NCI-H345 treated with DMSO at 0.1 percent for 48 hours (cell line): ENCODE measurements around the gene DYNLRB2.
A peak's percentile ranks its signal among the peaks of the same experiment; 100 is the strongest.

Experiments
- DNase-seq: peaks from one replicate; lab custom pipeline; 2025; ENCODE audit not compliant: unreplicated experiment; lab: John Stamatoyannopoulos, UW

Gene DYNLRB2

DNA sequence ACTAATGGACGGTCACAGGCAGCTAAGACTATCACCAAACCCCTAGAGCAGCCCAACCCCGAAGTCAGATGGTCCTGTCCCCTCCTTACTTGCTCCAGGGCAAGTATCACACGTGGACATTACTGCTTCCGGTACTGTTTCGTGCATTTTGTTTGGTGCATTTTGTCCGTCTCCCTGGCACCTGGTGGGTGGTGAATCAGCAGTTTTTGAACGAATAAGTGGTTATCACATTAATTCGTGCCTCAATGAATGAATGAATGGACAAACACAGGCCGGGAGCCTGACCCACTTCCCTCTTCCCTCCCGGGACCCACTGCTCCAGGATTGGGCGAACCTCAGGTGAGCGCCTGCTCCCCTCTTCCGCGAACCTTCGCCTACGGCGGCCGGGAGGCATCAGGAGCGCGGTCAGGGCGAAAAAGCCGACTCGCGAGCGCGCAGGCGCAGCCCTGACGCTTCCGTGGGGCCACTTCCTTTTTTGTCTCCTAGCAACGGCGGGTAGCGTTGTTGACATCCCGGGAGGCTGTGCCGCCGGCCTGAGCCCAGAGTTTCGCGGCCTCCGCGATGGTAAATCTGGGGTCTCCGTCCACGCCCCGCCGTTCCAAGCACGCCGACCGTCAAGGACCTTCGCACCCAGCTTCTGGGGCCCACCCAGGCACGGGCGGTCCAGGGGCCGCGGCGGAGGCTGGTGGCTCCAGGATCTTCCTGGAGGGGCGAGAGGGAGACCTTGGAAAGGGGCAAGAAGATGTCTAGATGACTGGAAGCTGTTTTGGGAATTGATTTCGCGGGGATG is at the start of gene DYNLRB2:
Gene DYNLRB2, plus strand, starts transcription at position 478 of the 790 bp plus-strand sequence. Its CDS starts 84 bp downstream, at position 562.
- DNase-seq = peak; percentile 78

DNA sequence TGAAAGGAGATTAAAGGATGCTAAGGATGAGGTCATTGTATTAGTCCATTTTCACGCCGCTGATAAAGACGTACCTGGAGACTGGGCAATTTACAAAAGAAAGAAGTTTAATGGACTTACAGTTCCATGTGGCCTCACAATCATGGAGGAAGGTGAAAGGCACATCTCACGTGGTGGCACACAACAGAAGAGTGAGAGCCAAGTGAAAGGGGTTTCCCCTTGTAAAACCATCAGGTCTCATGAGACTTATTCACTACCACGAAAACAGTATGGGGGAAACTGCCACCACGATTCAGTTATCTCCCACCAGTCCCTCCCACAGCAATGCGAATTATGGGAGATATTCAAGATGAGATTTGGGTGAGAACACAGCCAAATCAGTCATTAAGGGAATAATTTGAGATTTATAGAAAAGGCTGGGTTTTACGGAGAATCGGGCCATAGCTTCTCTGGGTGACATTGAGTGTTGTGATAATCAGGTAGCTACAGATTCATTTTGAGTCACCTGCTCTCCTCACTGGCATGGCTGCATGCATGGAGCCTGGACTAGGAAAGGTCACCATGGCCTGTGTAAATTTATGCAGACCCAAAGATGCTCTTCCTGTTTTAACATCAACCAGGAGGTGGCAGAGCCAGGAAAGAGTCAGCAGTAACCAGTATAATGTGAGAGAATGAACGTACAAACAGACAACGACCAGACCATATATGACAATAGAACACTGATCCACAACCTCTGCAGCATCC is 40.5 kb upstream of the DYNLRB2 start:
- DNase-seq = no peak

DNA sequence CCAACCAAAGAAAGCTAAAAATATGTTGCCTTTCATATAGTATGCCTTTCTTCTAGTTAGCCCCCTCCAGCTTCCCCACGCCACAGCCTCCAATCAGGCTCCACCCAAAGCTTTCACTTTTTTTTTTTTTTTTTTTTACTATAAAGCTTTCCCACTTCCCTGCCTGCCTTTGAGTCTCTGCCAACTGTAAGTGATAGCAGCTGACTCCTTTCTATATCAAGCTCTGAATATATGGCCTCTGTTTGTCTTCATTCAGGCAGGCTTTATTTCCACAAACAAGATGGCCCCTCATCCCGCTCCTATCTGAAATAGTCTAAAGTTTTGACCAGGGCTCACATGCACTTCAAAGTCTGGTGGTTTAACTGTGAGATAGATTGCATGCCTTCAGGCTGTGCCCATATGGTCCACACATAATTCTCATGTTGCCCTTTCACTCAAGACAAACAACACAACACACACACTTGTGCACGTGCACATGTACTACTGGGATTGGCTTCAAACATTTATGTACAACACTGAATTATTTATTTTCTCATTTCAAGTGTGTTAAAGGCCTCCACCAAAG is 39.8 kb upstream of the DYNLRB2 start:
- no peak for DNase-seq

DNA sequence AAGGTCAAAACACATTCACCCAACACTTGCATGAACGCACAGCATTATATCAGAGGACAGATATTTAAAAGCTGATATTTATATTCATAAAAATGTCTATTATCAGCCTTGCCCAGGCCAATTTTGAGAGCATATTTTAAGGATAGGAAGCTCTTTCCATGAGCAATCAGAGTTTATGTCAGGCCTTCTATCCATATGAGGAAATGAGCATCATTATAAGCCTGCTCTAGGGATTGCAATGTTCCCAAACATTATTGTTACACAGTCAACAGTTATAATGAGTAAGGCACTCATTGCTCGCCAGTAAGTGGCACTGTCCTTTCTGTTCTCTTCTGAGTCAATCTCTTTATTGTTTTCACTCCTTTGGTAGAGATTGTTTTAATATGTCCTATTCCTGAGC is 37.7 kb upstream of the DYNLRB2 start:
- DNase-seq = no peak

DNA sequence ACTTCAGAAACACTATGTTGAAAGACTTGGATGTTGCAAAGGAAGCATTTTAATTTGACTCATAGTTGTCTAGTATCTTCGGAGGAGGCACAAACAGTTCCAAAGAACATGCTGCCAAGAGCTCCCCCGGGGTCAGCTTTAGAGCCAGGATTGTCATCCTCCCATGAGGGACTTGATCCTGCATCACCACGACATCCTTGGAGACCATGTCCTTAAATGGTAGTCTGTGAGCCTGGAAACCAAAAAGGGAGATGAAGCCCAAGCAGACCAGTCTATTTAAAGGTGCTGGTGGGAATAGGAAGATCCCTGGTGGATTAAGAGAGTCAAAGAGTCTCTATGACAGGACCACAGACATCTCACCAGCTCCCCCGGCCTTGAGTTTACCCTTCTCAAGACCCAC is 33.3 kb upstream of the DYNLRB2 start:
- DNase-seq = no peak

DNA sequence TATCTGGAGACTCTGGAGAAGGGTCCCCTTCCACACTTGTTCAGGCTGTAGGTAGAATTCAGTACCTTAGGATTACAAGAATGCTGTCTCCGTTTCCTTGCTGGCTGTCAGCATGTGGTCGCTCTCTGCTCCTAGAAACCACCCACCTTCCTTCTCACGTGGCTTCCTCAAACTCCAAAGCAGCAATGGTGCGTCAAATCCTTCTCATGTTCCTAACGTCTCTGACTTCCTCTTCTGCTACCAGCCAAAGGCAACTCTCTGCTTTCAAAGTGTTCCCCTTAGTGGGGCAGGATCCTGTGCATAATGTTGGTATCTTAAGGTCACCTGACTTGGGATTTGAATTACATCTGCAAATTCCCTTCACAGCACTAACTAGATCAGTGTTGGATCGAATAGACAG is 30.9 kb upstream of the DYNLRB2 start:
- no peak for DNase-seq

GRCh38 chr16:80511824-80512592 is 28.8 kb upstream of the DYNLRB2 start:
- DNase-seq = no peak

DNA sequence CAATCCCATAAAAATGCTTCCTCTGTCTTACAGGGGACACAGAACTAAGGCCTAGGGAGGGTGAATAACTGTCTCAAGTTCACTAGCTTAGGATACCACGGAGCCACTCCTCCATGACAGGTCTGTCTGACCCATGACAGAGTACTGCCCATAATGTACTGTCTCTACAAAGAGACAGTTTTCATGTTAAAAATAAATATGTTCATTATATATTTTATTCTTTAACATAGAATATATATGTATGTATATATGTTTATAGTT is 28.3 kb upstream of the DYNLRB2 start:
- DNase-seq = no peak

DNA sequence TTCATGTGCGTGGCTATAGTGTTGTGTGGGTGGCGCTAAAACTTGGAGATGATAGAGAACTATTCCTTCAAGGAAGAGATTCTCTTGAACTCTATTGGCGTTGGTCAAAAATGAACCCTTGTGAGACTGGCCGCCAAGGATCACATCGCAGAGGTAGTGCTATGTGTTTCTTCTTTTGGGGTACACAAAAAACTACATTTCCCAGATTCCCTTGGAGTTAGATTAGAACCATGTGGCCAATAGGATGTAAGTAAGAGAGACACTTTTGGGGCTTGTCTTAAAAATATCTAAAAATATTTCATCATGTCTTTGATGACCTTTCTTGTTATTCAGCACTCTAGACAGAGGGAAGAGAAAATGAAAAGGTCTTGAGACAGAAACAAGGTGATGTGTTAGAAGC is 25.4 kb upstream of the DYNLRB2 start:
- DNase-seq = no peak

DNA sequence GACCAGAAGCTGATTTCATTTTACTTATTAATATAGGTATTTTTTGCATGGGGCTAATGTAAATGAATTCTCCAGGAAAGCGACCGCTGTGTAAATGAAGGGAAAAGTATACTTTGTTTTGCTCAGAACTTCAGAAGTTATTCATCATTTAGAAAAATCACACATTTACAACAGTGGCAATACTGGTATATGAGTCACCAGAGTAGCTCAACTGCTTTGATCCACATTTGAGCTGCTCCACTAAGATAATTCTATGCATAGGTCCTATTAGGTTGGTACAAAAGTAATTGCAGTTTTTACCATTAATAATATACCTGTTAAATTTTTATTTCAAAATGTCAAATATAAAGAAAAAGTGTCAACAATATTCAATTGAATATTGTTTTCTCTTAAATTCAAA is 22.9 kb upstream of the DYNLRB2 start:
- DNase-seq = no peak

GRCh38 chr16:80518436-80518835 is 22.4 kb upstream of the DYNLRB2 start:
- no peak for DNase-seq

- DNase-seq = no peak
These were observed 21.6 kb upstream of the DYNLRB2 start for GRCh38 chr16:80519189-80519588.

DNA sequence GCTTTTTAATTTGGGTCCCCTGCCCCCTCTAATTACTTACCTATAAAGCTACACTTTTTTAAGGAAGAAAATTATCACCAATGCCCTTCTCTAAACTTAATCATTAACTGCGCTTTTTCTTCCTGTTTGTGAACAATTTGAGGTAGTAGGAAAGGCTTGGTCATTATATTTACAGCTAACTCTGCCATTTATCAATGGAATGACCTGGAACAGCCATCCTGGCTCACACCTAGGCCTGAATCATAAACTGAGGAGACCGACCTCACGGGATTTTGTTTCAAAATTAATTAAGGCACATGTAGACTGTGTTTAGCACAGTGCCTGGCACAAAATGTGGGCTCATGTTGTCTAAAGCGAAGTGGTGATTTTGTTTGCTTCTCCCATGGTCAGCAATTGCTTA is 15.4 kb upstream of the DYNLRB2 start:
- no peak for DNase-seq

DNA sequence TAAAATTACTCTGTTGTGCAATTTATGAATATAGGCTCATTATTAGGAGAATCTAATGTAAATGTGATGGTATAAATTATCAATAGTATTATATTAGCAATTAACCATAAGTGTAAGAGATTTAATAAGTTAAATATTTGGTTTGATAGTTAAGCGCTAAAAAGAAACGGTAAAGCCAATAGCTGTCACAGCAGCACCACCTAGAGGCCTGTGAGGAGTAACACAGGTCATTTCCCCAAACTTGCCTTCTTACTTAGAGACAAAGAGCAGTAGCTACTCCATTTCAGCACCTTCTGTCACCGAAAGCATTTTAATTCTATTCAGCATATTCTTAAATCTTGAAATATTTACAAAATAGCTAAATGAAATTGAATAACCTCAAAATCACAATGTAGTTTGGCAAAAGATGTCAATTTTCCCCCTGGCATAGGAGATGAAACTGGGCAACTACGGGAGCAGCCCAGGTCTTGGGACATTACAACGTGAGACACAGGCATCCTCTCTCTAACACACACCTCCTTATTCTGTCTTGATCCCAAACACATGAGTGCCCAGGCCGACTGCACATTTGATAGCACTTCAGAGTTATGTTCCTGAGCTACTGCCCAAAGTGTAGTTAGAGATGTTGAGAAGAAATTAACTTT is 14.3 kb upstream of the DYNLRB2 start:
- DNase-seq = peak; percentile 39

DNA sequence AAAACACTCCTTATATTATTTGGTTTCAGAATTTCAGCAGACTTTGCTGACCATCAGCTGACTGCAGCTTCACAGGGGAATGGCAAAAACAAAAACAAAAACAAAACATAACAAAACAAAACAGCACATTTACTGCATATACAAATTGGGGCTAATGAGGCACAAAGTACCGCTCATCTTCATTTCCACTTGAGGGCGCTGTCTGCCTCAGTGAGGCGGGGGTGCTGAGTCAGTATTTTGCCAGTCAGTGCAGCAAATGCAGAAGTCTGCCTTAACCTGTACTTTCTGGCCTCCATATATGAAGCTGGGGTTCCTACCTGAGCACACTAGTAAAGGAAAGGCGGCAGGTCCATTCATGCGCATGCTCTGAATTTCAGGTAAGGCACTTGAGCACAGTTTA is 13.5 kb upstream of the DYNLRB2 start:
- no peak for DNase-seq

- DNase-seq = no peak
These were observed 10.3 kb upstream of the DYNLRB2 start for GRCh38 chr16:80530479-80530878.

- no peak for DNase-seq
These were observed 4.6 kb upstream of the DYNLRB2 start for GRCh38 chr16:80536238-80536637.

- no peak for DNase-seq
These were observed 507 bp downstream of the DYNLRB2 start for GRCh38 chr16:80541306-80541694.

DNA sequence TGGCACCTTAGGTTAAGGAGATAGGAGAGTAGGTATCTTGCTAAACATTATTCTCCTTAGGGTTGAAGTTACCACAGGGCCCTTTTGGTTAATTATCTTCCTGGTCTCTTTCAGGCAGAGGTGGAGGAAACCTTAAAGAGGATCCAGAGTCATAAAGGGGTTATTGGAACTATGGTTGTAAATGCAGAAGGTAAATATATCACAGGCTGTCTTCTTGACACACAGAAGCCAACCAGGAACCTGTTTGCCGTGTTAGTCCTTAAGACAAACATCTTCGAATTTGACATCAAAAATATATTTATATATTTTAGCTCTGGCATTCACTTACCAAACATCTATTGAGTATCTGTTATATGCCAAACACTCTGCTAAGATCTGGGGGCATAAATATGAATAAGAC is 2.4 kb downstream of the DYNLRB2 start:
- DNase-seq = no peak

GRCh38 chr16:80544326-80544725 is 3.5 kb downstream of the DYNLRB2 start:
- no peak for DNase-seq

- no peak for DNase-seq
These were observed 5.5 kb downstream of the DYNLRB2 start for GRCh38 chr16:80546249-80546648.
